Suprapubic skin (tissue), 4 donors: ENCODE measurements around the gene AFP.

Experiments
- CTCF ChIP-seq, 2 donors: fragments of 200-600 bp in 1 of 2; fragments of 450-650 bp in 1 of 2; sonication (generic) in 1 of 2; IDR thresholded peaks; one replicate each; pipeline ENCODE4 v1.5.1; 2016 to 2019; ENCODE audit warnings: antibody characterized with exemption in 2 of 2, mild to moderate bottlenecking in 1 of 2, moderate library complexity in 1 of 2
- EP300 ChIP-seq: sonication (generic); formaldehyde crosslinking; IDR thresholded peaks from one replicate; pipeline ENCODE4 v1.6.1; 2017; ENCODE audit warnings: antibody characterized with exemption
- POLR2A ChIP-seq, 2 donors: fragments of 450-650 bp; IDR thresholded peaks; one replicate each; pipeline ENCODE4 v1.6.1; 2017; ENCODE audit warnings: antibody characterized with exemption in 2 of 2, mild to moderate bottlenecking in 2 of 2, moderate library complexity in 2 of 2
- POLR2AphosphoS5 ChIP-seq, 3 donors: sonication (generic); formaldehyde crosslinking; IDR thresholded peaks; one replicate each; pipeline ENCODE4 v1.6.1; 2017; ENCODE audit warnings: antibody characterized with exemption in 3 of 3

DNA sequence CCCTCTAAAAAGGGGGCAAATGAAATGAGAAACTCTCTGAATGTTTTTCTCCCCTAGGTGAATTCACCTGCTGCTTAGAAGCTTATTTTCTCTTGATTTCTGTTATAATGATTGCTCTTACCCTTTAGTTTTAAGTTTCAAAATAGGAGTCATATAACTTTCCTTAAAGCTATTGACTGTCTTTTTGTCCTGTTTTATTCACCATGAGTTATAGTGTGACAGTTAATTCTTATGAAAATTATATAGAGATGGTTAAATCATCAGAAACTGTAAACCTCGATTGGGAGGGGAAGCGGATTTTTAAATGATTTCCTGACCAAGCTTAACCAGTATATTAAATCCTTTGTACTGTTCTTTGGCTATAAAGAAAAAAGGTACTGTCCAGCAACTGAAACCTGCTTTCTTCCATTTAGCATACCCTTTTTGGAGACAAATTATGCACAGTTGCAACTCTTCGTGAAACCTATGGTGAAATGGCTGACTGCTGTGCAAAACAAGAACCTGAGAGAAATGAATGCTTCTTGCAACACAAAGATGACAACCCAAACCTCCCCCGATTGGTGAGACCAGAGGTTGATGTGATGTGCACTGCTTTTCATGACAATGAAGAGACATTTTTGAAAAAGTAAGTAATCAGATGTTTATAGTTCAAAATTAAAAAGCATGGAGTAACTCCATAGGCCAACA lies 27.7 kb upstream of the AFP start:
- TF ChIP-seq POLR2AphosphoS5 (IDR thresholded peaks at IDR 0.05): no peak
- TF ChIP-seq POLR2A (IDR thresholded peaks at IDR 0.05): no peak
- TF ChIP-seq CTCF (IDR thresholded peaks at IDR 0.05): no peak
- TF ChIP-seq EP300: no peak
